Ramos (cell line): ENCODE data around the gene NFX1.

Experiments used
- in situ Hi-C: fragments of 300-500 bp; cut with MboI; formaldehyde crosslinking; loops from one replicate; pipeline ENCODE4 v1.14.3; 2022; ENCODE audit warnings: low sequenced_read_pairs; ENCODE audit not compliant: unreplicated experiment

The NFX1 gene

GRCh38 chr9:33264473-33265177, 25.7 kb upstream of the NFX1 start, which contains the start of the genes BAG1 and CHMP5:
BAG1 (minus strand) TSS chr9:33264708.
CHMP5 (plus strand) TSS chr9:33265049; CDS start chr9:33265079, 30 bp downstream.
- in situ Hi-C loops, result no loop called here

DNA sequence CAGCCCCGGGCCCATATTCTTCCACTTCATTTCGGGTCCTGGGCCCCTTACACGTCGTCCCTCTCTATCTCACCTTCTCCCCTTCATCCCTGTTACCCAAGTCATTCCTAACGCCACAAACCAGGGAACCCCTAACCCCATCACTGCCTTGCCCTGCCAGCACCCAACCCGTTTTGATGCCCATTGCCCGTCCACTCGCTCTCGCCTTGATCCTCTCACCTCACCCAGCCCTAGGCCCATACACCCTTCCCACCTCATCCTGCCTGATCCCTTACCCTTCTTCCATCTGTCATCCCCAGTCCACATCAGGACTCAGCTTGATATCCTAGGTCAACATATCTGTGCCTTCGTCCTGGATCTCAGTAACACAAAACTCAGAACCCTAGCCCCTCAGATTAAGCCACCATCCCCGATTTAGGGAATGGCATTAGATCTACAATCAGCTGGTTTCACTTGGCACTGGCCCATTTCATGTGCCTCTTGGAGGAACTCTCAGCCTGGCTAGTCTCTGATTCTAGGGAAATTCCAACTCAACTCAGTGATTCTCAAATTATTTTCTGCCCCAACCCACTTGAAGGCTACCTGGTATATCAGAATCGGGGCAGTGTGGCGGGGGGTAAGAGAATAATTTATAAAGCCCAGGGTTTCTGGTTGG, 25.0 kb upstream of the NFX1 start:
- in situ Hi-C loops, result no loop called here

DNA sequence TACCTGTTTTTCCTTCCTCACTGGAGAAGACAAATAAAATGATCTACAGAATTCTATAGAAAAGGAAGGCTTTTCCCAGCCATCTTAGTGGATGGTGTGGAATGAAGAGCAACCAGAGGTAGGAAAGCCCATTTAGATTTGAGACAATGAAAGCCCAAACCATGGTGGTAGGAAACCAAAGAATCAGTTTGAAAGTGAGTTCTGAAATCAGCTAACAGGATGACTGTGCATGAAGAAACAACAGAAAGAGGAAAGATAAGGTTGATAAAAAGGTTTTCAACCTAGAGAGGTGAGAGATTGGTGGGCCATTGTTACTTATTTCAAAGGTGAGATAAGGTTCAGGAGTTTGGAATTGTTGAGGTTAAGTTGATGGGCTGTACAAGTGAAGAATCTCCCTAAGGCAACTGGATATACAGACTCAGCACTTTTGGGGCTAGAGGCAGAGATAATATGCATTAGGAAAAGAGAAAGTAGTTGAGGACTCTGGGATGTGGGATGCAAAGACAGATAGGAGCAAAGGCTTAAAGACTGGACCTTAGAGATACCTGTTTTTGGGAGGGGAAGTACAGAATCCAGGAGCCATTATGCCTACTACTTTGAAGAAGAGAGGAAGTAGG, 23.1 kb upstream of the NFX1 start:
- in situ Hi-C loops, result no loop called here

GRCh38 chr9:33270146-33270545, 20.2 kb upstream of the NFX1 start:
- in situ Hi-C loops, result no loop called here

DNA sequence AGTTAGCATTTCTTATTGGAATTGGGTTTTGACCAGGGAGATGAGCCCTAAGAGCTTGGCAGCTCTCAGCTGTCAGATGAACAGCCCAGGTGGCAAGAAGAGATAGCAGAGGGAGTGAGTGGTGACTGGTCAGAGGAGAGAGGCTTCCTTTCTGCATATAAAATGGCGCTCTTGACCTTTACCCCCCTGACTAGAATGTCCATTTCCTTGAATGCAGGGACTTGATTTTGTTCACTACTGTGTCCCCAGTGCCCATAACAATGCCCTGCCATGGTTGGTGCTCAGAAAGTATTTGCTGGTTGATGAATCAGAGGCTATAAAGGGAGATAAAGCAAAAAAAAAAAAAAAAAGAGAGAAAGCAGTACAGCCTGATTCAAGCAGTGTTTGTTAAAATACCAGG, 18.3 kb upstream of the NFX1 start:
- in situ Hi-C loops, result no loop called here

DNA sequence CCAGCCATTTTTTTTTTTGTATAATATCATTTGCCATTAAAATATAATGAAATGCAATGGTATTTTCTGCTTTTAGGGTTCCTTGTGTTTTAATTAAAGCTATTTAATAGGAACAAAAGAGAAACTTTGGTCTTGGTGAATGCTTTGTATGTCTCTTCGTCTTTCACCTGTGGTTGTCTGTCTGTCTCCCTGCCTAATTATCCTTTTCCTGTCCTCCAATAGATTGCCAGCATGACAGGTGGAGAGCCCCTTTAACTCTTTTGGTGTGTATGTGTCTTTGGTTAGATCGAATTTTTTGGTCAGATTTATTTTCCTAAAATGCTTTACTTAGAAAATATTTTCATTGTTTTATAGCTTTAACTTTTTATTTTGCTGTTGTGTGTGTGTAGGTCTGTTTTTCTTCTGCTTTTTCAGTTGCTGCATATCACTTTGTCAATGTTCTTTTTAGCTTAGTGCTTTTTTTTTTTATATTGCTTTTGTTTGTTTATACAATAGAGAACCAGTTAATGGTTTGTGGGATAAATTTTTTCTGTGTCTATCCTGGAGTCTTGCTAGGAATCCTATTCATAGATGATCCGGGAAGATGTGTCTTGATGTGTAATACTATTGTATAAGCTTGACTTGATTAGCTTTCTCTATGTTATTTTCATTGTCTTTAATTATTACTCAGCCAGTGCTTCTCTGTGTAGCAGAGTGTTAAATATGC, 16.9 kb upstream of the NFX1 start:
- in situ Hi-C loops, result no loop called here

DNA sequence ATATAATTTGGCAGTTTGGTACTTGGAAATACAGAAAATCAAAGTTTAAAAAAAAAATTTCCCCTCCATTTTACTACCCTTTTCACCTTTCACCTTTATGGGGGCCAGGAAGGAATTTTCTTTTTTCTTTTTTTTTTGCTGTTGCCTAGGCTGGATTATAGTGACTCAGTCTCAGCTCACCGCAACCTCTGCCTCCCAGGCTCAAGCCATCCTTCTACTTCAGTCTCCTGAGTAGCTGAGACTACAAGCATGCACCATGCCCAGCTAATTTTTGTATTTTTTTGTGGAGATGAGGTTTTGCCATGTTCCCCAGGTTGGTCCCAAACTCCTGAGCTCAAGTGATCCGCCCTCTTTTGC, 16.4 kb upstream of the NFX1 start:
- in situ Hi-C loops, result no loop called here

DNA sequence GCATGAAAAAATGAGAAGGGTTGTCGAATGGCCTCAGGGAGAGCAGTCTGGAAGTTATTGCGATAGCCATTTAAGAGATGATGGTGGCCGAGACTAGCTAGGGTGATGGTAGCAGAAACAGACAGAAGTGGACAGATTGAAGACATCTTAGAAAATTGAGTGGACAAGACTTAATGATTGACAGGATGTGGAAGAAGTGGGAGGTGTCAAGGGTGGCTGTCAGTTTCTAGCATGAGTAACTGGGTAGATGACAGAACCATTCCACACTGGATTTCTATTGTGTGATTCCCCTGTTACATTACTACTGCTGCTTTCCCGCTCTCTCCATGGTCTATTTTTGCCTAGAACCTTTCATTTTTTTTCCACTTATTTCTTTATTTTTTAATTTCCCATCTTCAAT, 12.8 kb upstream of the NFX1 start:
- in situ Hi-C loops, result no loop called here

DNA sequence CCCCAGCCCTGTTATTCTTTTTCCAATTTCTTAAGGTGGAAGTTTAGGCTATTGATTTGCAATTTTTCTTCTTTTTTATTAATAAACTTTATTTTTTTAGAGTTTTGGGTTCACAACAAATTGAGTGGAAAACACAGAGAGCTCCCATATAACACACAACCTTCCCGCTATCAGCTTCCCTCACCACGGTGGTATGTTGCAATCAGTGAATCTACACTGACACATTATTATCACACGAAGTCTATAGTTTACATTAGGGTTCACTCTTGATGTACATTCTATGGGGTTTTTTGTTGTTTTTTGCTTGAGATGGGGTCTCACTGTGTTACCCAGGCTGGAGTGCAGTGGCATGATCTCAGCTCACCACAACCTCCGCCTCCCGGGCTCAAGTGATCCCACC, 4.8 kb upstream of the NFX1 start:
- in situ Hi-C loops, result no loop called here

GRCh38 chr9:33287087-33287490, 3.2 kb upstream of the NFX1 start:
- in situ Hi-C loops, result no loop called here

DNA sequence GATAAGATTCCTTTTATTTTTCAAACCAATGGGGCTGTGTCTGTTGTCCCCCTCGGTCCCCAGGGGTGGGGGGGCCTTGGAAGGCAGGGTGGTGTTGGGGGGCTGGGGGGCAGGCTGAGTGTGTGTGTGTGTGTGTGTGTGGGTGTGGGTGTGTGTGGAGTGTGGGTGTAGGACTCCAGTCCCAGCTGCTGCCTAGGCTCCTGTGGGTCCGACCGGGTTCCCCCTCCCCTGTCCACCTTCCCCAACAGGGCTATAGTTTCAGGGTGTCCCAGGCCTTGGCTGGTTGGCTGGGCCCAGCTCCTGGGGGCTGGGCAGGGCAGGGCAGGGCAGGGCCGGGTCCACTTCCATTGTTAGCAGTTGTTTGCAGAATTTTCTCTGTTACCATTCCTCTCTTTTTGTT, 2.1 kb upstream of the NFX1 start:
- in situ Hi-C loops, result no loop called here

- in situ Hi-C loops, result no loop called here
These were observed 1.4 kb upstream of the NFX1 start for GRCh38 chr9:33288828-33289483.

DNA sequence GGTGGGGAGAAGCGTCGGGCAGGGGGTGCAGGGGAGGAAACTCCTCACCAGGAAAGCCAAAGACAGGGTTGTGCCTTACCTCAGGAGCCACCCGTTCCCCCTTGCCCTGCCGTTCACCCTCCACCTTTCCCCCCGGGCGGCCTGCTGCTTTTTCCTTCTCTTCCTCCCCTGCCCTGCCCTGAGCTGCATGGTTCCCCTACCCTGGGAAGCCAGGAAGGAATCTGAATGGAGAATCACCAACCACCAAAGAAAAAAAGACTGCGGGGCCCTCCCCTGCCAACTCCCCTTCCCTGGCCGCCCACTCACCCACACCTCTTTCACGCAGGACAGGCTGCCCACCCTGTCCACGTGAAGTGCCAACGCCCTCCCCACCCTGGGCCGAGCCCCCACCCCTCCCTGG, 820 bp upstream of the NFX1 start:
- in situ Hi-C loops, result no loop called here

- in situ Hi-C loops, result no loop called here
These were observed 425 bp upstream of the NFX1 start for GRCh38 chr9:33289936-33290246.

DNA sequence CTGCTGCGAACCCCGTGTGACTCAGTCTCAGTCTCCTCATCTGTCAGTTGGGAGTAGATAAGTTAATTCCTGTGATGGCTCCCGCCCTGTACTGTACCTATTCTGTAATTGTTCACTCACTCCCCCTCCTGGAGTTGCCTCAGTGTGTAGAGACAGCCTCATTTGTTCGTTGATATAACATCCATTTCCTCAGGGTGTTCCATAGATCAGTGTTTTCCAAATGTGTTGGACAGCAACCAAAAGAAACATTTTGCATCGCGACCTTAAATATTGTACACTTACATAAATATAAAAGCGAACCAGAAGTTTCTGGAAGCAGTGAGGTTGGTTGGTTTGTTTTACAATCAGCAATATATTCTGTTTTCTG, 698 bp downstream of the NFX1 start:
- in situ Hi-C loops, result no loop called here

DNA sequence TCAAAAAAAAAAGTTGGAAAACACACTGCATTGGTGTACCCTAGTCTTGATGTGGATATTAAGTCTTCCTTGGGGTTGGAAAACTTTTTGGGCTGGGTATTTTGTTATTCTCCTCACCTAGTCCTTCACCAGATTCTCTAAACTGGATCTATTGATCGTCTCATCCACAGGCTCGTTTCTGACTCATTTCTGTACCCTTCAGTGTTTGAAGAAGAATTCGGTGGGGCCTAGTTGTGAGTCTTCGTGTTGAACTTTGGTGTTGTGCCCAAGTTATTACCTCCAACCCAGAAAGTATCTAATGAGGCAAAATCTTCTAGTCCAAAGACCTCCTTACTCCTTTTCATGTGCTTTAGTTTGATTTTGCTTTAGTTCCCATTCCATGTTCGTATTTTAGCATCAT, 1.6 kb downstream of the NFX1 start:
- in situ Hi-C loops, result no loop called here

GRCh38 chr9:33293782-33294181, 3.5 kb downstream of the NFX1 start:
- in situ Hi-C loops, result no loop called here

DNA sequence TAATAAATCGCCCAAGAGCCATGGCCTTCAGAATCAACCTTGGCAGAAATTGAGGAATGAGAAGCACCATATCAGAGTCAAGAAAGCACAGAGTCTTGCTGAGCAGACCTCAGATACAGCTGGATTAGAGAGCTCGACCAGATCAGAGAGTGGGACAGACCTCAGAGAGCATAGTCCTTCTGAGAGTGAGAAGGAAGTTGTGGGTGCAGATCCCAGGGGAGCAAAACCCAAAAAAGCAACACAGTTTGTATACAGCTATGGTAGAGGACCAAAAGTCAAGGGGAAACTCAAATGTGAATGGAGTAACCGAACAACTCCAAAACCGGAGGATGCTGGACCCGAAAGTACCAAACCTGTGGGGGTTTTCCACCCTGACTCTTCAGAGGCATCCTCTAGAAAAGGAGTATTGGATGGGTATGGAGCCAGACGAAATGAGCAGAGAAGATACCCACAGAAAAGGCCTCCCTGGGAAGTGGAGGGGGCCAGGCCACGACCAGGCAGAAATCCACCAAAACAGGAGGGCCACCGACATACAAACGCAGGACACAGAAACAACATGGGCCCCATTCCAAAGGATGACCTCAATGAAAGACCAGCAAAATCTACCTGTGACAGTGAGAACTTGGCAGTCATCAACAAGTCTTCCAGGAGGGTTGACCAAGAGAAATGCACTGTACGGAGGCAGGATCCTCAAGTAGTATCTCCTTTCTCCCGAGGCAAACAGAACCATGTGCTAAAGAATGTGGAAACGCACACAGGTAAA, 4.5 kb downstream of the NFX1 start:
- in situ Hi-C loops, result no loop called here

GRCh38 chr9:33295571-33295970, 5.3 kb downstream of the NFX1 start:
- in situ Hi-C loops, result no loop called here

GRCh38 chr9:33297432-33297831, 7.1 kb downstream of the NFX1 start:
- in situ Hi-C loops, result no loop called here
